GM10847 (cell line): ENCODE data around the gene POLA2.

Source experiments
- POLR2A ChIP-seq: IDR thresholded peaks from 2 replicates; pipeline ENCODE4 v1.6.1; 2011; ENCODE audit not compliant: insufficient read length; ENCODE audit errors: extremely low read depth

Gene POLA2

DNA sequence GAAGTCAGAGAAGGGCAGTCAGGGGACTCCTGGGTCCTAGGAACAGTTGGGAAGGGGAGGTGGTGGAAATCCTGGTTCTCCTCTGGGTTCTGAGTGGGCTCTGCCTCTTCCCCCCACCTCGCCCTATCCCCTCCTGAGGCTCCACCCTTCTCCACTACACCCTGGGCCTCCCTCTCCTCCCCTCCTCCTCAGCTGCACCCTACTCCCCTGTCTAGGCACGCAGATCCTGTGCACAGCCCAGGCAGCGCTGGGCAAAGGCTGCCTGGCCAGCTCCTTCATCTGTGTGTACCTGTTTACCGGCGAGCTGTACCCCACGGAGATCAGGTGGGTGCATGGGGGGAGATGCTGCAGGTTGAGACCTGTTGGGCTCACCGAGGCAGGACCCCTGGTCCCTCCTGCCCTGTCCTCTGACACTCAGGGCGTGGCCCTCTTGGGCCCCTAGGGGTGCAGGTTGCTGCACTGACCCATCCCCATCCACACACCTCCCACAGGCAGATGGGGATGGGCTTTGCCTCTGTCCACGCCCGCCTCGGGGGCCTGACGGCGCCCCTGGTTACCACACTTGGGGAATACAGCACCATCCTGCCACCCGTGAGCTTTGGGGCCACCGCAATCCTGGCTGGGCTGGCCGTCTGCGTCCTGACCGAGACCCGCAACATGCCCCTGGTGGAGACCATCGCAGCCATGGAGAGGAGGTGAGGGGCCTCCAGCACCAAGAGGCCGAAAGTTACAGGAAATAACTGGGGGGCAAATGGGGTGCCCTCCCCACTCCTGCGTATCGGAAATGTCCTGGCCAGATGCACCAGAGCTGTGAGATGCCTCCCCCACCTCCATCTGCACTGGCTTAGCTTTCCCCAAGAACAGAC is 25.3 kb upstream of the POLA2 start:
- no peak for TF ChIP-seq POLR2A

DNA sequence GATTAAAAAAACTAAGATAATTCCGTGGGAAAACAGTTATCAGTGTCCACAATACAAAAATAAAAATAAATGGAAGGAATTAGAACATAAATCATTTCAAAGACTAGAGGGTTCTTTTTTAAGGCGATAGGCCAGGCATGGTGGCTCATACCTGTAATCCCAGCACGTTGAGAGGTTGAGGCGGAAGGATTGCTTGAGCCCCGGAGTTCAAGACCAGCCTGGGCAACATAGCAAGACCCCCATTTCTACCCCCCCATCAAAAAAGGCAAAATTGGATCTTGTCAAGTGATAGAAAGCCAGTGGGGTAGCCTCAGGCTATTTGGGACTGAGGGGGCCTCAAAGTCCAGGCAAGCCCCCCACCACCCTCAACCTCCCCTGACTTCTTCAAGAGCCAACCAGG is 20.6 kb upstream of the POLA2 start:
- TF ChIP-seq POLR2A = no peak

DNA sequence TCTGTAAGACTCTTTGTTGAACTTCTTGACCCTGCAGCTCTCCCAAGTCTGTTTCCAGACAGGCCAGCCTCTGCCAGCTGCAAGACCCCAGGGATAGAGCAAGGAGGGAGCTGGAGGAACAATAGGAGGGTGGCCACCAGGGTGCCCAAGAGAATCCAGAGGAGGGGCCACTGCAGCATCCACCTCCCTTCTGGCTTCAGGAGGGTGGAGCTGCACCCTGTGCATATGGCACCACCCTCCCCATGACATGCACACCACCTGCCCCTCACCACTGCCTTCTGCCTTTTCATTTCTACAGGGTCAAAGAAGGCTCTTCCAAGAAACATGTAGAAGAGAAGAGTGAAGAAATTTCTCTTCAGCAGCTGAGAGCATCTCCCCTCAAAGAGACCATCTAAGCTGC is 20.1 kb upstream of the POLA2 start:
- TF ChIP-seq POLR2A = no peak

GRCh38 chr11:65242389-65242788 is 19.4 kb upstream of the POLA2 start:
- TF ChIP-seq POLR2A = no peak

DNA sequence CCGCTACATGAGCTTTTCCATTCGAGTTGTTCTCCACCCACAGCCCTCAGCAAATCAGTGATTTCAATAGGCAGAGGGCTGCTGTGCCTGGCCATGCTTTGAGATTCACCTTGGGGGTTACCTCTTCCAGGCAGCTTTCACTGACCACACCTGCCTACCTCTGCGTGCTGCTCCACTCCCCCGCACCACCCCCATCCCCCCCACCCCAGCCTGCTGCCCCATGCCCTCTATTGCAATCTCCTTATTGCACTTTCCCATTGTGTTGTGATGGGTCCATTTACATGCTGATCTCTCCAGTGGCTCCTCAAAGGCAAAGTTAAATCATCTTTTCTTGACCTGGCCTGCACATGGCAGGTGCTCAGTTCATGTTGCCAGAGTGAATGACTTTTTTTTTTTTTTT is 18.0 kb upstream of the POLA2 start:
- no peak for TF ChIP-seq POLR2A

DNA sequence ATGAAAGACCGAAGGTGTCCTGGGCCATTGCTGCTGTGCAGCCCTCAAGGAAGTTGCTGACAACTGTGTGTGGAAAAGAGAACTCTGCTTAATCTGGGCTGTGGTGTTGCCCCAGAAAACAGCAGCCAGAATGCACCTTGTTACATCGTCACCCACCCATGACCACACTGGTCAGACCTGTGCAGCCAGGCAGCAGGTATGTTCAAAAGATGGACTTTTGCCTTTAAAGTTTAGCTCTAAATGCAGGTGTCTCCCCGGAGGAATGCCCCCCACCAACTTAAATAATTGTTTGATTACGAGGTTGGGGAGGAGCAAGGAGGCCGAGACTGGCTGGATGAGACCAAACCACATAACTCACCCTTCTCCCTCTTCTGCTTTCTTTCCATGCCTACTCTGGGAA is 15.3 kb upstream of the POLA2 start:
- no peak for TF ChIP-seq POLR2A

DNA sequence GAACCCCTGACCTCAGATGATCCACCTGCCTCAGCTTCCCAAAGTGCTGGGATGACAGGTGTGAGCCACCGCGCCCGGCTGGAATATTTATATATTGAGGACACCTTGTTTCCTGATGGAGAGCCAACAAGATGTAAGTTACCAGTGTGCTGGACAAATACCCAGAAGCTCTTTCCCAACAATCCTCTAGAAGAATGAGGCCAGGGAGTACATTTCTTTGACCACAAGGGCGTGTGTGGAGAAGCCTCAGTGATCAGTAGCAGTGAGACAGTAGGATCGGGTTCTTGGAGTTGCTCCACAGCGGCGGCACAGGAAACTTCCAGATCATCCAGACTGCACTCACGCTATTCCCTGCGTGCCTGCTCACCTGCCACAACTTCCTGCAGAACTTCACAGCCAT is 10.3 kb upstream of the POLA2 start:
- TF ChIP-seq POLR2A = no peak

- TF ChIP-seq POLR2A = no peak
These were observed 7.0 kb upstream of the POLA2 start for GRCh38 chr11:65254724-65255123.

DNA sequence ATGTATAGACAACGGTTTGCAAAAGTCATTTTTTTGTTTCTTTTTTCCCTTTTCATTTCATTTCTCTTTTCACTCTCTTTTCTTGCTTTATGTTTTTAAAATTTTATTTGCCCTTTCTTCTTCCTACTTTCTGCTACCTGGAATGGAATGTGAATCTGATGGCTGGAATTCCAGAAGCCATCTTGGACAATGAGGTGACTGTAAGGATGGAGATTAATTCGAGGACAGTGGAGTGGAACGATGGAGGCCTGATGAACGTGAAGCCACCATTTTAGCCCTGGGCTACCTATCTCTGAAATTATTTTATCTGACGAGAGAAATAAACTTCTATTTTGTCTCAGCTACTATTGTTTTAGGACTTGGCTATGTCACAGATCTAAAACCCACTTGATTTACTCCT is 2.8 kb upstream of the POLA2 start:
- TF ChIP-seq POLR2A = no peak

DNA sequence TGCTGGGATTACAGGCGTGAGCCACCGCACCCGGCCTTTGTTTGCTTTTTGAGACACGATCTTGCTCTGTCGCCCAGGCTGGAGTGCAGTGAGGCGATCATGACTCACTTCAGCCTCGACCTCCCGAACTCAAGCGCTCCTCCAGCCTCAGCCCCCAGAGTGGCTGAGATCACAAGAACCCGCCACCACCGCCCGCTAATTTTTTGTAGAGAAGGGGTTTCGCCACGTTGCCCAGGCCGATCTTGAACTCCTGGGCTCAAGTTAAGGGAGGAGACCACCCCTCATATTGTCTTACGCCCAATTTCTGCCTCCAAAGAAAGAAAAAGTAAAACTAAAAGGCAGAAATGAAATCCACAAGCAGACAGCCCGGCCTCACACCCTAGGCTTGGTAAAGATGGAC is 1.5 kb upstream of the POLA2 start:
- no peak for TF ChIP-seq POLR2A

DNA sequence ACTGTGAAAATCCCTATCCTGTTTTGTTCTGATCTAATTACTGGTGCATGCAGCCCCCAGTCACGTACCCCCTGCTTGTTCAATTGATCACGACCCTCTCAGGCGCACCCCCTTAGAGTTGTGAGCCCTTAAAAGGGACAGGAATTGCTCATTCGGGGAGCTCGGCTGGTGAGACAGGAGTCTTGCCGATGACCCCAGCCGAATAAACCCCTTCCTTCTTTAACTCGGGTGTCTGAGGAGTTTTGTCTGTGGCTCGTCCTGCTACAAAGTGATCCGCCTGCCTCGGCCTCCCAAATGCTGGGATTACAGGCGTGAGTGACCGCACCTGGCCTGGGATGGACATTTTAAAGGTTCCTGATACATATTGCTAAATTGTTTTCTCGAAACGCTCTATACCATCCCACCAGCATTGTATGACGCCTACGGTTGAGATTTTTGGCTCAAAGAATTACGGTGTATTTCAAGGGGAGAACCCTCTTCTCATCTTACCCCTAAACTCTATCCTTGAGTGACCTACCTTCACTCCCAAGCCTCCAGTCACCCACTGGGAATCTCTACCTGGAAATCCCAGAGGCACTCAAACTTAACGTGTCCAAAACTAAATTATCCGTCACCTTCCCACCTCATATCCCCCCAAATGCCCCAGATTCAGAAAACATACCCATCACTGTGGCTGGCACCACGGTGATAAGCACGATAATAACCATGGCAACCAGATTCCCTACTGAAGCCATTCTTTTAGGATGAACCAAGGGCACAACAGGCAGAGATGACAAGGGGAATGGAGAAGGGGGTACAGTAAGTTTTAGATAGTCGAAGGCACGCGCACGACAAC is 789 bp upstream of the POLA2 start:
- no peak for TF ChIP-seq POLR2A

DNA sequence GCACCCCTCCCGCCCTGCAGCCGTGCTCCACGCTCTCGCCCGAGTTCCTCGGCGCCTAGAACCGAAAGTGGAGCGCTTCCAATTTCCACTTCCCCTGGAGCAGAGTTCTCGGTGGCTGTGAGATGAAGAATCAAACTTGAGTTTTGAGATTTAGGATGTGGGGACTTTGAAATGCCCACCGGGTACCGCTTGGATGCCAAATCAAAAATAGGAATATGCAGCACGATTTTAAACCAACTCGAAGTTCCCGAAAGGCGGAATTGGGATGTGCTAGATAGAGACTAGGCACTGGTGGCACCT is 569 bp downstream of the POLA2 start:
- no peak for TF ChIP-seq POLR2A

DNA sequence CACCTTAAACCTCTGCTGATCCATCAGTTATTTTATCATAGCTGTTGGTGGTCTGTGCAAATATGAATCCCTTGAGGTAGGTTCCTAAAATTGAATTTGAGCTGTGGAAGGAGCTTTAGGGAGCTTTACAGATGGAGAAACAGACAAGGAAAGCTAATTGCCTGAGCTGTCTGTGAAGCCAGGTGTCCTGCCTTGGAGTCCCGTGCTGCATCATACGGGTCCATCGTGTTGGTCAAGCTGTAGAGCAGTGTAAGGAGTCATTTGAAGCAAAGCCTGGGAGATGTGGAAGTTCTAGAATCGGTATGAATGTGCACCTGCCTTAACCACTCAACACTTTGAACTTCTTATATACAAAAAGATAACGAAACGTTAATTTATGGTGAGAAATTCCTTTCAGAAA is 1.0 kb downstream of the POLA2 start:
- TF ChIP-seq POLR2A = no peak

GRCh38 chr11:65266210-65266609 is 4.4 kb downstream of the POLA2 start:
- no peak for TF ChIP-seq POLR2A

- no peak for TF ChIP-seq POLR2A
These were observed 13.2 kb downstream of the POLA2 start for GRCh38 chr11:65274735-65275682.
